Measurements from ENCODE around the gene TSPAN3. TPM values are rescaled to one million over a fixed set of nuclear protein-coding genes. Genes with fewer than 3 reads are reported as not detected.

Gene TSPAN3
- total RNA-seq, 4 donors from 2014 or later, result 34.0 to 115 (median 93.0) TPM

DNA sequence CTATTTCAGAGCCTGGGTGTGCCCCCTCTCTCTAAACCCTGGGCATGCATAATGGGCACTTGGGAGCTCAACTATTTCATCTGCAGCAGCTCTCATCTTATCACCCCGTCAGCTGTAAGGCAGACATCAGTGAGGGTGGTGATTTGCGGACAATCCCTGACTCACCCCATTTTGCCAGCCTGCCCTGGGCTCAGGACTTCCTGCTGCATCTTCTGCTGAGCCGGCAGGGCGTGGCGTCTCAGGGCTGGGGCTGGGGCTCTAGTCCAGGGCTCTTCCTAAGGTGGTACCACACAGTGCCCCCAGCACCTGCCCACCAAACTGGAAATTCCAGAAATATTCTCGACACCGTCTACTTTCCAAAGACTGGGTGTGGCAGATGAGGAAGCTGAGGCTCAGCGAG, 76.9 kb downstream of the TSPAN3 start:
- Histone ChIP-seq H3K9me3 (no peaks in the 10 kb centered on the region), H3K4me3 (no peak overlapping the region), H3K4me1 (peaks cover 47% of the 10 kb centered on the region), H3K27me3 (no peaks in the 10 kb centered on the region), H3K36me3 (no peaks in the 10 kb centered on the region), H3K27ac (no peak overlapping the region)
- 49% methylated on average over 8 of the region's 8 CpGs for WGBS
- DNase-seq (ENCODE audit: low spot score in 2 of 2), result peak; percentile 60 to 82
- TF ChIP-seq POLR2A (IDR thresholded peaks at IDR 0.05) (no peak), EP300 (IDR thresholded peaks at IDR 0.05) (no peak), POLR2AphosphoS5 (IDR thresholded peaks at IDR 0.05) (no peak)
- TF ChIP-seq, protein P1, sequence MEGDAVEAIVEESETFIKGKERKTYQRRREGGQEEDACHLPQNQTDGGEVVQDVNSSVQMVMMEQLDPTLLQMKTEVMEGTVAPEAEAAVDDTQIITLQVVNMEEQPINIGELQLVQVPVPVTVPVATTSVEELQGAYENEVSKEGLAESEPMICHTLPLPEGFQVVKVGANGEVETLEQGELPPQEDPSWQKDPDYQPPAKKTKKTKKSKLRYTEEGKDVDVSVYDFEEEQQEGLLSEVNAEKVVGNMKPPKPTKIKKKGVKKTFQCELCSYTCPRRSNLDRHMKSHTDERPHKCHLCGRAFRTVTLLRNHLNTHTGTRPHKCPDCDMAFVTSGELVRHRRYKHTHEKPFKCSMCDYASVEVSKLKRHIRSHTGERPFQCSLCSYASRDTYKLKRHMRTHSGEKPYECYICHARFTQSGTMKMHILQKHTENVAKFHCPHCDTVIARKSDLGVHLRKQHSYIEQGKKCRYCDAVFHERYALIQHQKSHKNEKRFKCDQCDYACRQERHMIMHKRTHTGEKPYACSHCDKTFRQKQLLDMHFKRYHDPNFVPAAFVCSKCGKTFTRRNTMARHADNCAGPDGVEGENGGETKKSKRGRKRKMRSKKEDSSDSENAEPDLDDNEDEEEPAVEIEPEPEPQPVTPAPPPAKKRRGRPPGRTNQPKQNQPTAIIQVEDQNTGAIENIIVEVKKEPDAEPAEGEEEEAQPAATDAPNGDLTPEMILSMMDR (IDR thresholded peaks at IDR 0.05), result no peak

DNA sequence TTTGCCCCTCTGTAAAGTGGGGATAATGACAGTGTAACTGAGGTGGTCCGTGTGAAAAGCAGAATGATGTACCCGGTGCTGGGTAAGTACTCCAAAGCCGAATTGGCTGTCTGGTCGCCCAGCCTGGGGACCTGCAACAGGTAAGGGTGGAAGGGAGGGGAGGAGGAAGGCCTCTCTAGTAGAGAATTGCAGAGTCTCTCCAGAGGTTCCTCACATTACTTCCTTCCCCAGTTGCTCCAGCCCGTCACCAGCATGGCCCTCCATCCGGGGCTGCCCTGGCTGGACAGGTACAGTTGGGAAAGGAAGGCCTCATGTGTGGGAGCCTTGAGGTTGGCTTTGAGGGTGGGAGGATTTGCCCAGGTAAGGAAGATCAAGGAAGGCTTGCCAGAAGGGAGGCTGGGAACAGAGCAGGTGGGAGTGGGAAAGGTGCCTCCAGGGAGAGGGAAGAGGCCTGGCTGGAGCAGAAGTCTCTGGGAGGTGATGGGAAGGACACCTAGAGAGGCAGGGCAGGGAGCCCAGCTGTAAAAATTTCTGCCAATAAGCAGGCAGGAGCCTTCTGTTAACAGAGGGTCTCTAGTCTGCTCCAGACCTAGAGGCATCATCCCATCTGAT, 77.7 kb downstream of the TSPAN3 start:
- H3K36me3 ChIP-seq, result no peaks in the 10 kb centered on the region
- peak; percentile 50 to 59 for DNase-seq (ENCODE audit: low spot score in 2 of 2)
- H3K27ac ChIP-seq, result no peak overlapping the region
- no peak overlapping the region for H3K4me3 ChIP-seq
- 86% methylated on average over 6 of the region's 6 CpGs for WGBS
- H3K27me3 ChIP-seq, result no peaks in the 10 kb centered on the region
- no peak for TF ChIP-seq POLR2AphosphoS5 (IDR thresholded peaks at IDR 0.05)
- no peaks in the 10 kb centered on the region for H3K9me3 ChIP-seq
- H3K4me1 ChIP-seq, result peaks cover 51% of the 10 kb centered on the region

DNA sequence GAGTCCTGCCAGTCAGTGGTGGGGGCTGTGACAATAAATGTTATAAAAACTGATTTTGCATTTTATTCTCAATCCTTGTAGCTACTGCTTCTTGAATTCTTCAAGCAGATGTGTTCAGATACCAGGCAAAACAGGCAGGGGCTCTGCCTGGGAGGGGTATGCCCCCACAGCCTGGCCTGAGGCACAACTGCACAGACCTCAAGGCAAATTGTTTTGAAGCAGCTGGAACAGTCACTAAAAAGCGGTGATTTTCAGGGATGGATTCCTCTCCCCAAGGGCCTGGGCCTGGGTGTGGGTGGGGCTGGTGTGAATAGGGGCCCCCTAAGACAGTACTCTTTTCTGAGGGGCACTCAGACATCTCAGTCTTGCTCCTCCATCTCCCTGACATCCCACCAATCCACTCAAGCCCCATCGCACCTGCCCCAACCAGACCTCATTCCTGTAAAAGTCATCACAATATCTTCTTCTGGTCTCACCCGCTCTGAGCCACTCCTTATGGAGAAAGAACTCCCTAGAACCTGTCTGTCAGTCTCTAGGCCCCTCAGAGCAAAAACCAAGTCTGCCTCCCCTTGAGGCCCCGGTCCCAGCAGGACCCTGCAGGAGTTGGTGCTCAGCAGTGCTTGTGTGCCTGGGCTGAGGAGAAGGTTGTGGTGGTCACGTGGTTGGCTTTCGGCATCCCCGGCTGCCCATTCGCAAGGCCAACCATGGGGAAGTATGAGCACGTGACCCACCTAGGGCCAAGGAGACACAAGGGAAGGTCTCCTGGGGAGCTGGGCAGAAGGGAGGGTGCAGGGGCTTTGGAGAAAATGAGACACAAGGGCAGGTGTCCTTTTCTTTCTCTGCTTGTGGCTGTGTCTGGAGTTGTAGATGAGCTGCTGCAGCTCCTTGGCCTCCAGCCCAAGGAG, 78.9 kb downstream of the TSPAN3 start:
- WGBS, result 96% methylated on average over 9 of the region's 9 CpGs
- Histone ChIP-seq H3K9me3 (no peaks in the 10 kb centered on the region), H3K4me1 (peaks cover 40% of the 10 kb centered on the region), H3K36me3 (no peaks in the 10 kb centered on the region), H3K27ac (no peak overlapping the region), H3K27me3 (no peaks in the 10 kb centered on the region), H3K4me3 (no peak overlapping the region)
- DNase-seq (ENCODE audit: low spot score in 2 of 2), result peak; percentile 50 to 79
- TF ChIP-seq EP300 (IDR thresholded peaks at IDR 0.05) (no peak), POLR2A (IDR thresholded peaks at IDR 0.05) (no peak), POLR2AphosphoS5 (IDR thresholded peaks at IDR 0.05) (no peak)
- TF ChIP-seq, protein P1 (IDR thresholded peaks at IDR 0.05), result no peak

Other genes with a start within 250 kb of the TSPAN3 start
- 10 to 100 TPM; 26.3 to 61.4 (median 37.3) TPM for gene SCAPER, start 165.8 kb downstream of the TSPAN3 start, total RNA-seq
- 10 to 100 TPM; 18.3 to 33.1 (median 23.6) TPM for gene RCN2, start 139.4 kb downstream of the TSPAN3 start, total RNA-seq
- 1 to 10 TPM; 1.9 to 5.9 (median 2.6) TPM for gene PSTPIP1, start 76.0 kb downstream of the TSPAN3 start, total RNA-seq